Dermis blood vessel endothelial cell (primary cell): ENCODE results near the gene ZMYND8. TPM values are rescaled to one million over a fixed set of nuclear protein-coding genes. Genes with fewer than 3 reads are reported as not detected.
"Not testable (repeated sequence)": the region's sequence is repeated elsewhere in the genome, so short reads cannot be mapped to it uniquely, and the experiment has no call there.

Experiments used
- DNase-seq: peaks from one replicate; pipeline ENCODE4 v3.0.0; 2010
- total RNA-seq: library from RNA; depleted of rRNA; stranded (reverse); fragments of >200 nt; gene quantifications from 2 replicates; pipeline ENCODE4 v1.2.3, GENCODE V29; 2014

The ZMYND8 gene
- total RNA-seq, 1 donor from 2014 or later: 35.9 TPM

GRCh38 chr20:47309806-47310426, 46.6 kb downstream of the ZMYND8 start:
- DNase-seq: no peak

GRCh38 chr20:47309394-47309793, 47.1 kb downstream of the ZMYND8 start:
- DNase-seq: no peak

GRCh38 chr20:47307569-47307968, 48.9 kb downstream of the ZMYND8 start:
- DNase-seq: not testable (repeated sequence)

GRCh38 chr20:47306755-47307370, 49.6 kb downstream of the ZMYND8 start:
- no peak for DNase-seq

- DNase-seq: no peak
Measured at GRCh38 chr20:47306095-47306494, 50.4 kb downstream of the ZMYND8 start.

- no peak for DNase-seq
Measured at GRCh38 chr20:47305667-47306066, 50.8 kb downstream of the ZMYND8 start.

- peak; percentile 48 for DNase-seq
Measured at GRCh38 chr20:47304287-47304686, 52.2 kb downstream of the ZMYND8 start.

- DNase-seq: peak; percentile 40
Measured at GRCh38 chr20:47303736-47304135, 52.8 kb downstream of the ZMYND8 start.

GRCh38 chr20:47300071-47300470, 56.4 kb downstream of the ZMYND8 start:
- DNase-seq: no peak

- DNase-seq: no peak
Measured at GRCh38 chr20:47298624-47299023, 57.9 kb downstream of the ZMYND8 start.

GRCh38 chr20:47297746-47298145, 58.8 kb downstream of the ZMYND8 start:
- DNase-seq: no peak

- DNase-seq: peak; percentile 43
Measured at GRCh38 chr20:47296950-47297349, 59.5 kb downstream of the ZMYND8 start.

GRCh38 chr20:47295921-47296426, 60.5 kb downstream of the ZMYND8 start:
- no peak for DNase-seq

GRCh38 chr20:47295129-47295813, 61.2 kb downstream of the ZMYND8 start:
- no peak for DNase-seq

GRCh38 chr20:47293631-47294030, 62.9 kb downstream of the ZMYND8 start:
- no peak for DNase-seq

GRCh38 chr20:47292581-47292980, 63.9 kb downstream of the ZMYND8 start:
- DNase-seq: no peak

- no peak for DNase-seq
Measured at GRCh38 chr20:47290666-47291430, 65.7 kb downstream of the ZMYND8 start.

GRCh38 chr20:47290008-47290407, 66.5 kb downstream of the ZMYND8 start:
- no peak for DNase-seq

GRCh38 chr20:47289096-47289495, 67.4 kb downstream of the ZMYND8 start:
- DNase-seq: no peak

GRCh38 chr20:47288530-47288929, 68.0 kb downstream of the ZMYND8 start:
- not testable (repeated sequence) for DNase-seq

- no peak for DNase-seq
Measured at GRCh38 chr20:47287609-47288144, 68.8 kb downstream of the ZMYND8 start.

GRCh38 chr20:47286681-47287080, 69.8 kb downstream of the ZMYND8 start:
- DNase-seq: no peak

- DNase-seq: no peak
Measured at GRCh38 chr20:47285189-47285588, 71.3 kb downstream of the ZMYND8 start.
